ENCODE results near the gene GMFB. TPM values are rescaled to one million over a fixed set of nuclear protein-coding genes. Genes with fewer than 3 reads are reported as not detected.

Gene GMFB
- total RNA-seq, 2 experiments from 2014 or later: 45.7 to 82.2 TPM

- Histone ChIP-seq H3K27ac (ENCODE audit: low read depth, low read length, poor library complexity, severe bottlenecking) (no peak overlapping the region), H3K79me2 (ENCODE audit: insufficient read depth, low read depth, low read length) (peaks cover 3% of the 10 kb centered on the region; the same call in 1 of the 2 replicates), H3K9me3 (ENCODE audit: low read length) (no peaks in the 10 kb centered on the region), H3K9me2 (ENCODE audit: insufficient read depth, low read length) (no peaks in the 10 kb centered on the region), H3K4me1 (ENCODE audit: insufficient read depth, low read length, poor library complexity, severe bottlenecking) (no peaks in the 10 kb centered on the region), H3K4me2 (ENCODE audit: low read length) (no peak overlapping the region), H3K36me3 (ENCODE audit: insufficient read depth, low read length) (peaks cover 62% of the 10 kb centered on the region), H4K20me1 (ENCODE audit: insufficient read depth, low read length) (no peaks in the 10 kb centered on the region), H2AFZ (ENCODE audit: low read length) (no peak overlapping the region), H3K4me3 (ENCODE audit: low read depth, low read length, poor library complexity, severe bottlenecking) (no peak overlapping the region)
- DNase-seq (ENCODE audit: low spot score): no peak
- intact Hi-C loops (cut with micrococcal nuclease; ENCODE audit: unreplicated experiment): no loop called here
- ChIA-PET POLR2A (no interaction called here), CTCF (ENCODE audit: unreplicated experiment) (no interaction called here)
- TF ChIP-seq EZH2phosphoT487 (IDR thresholded peaks at IDR 0.05; ENCODE audit: borderline replicate concordance, low read depth, low read length) (no peak), CTCF (conservative IDR thresholded peaks at IDR 0.05; ENCODE audit: low read length) (no peak)
- no TSS peak for BruUV-seq (replicated peaks)
Observed at GRCh38 chr14:54475187-54475899, 13.4 kb downstream of the GMFB start.

GRCh38 chr14:54474232-54474793 lies 14.5 kb downstream of the GMFB start:
- DNase-seq (ENCODE audit: low spot score): no peak
- no peak overlapping the region for H3K4me2 ChIP-seq (ENCODE audit: low read length)
- no TSS peak for BruUV-seq (replicated peaks)
- no peaks in the 10 kb centered on the region for H3K9me3 ChIP-seq (ENCODE audit: low read length)
- CTCF ChIA-PET (ENCODE audit: unreplicated experiment): no interaction called here
- H3K4me1 ChIP-seq (ENCODE audit: insufficient read depth, low read length, poor library complexity, severe bottlenecking): no peaks in the 10 kb centered on the region
- intact Hi-C loops (cut with micrococcal nuclease; ENCODE audit: unreplicated experiment): no loop called here
- TF ChIP-seq CTCF (conservative IDR thresholded peaks at IDR 0.05; ENCODE audit: low read length) (no peak), EZH2phosphoT487 (IDR thresholded peaks at IDR 0.05; ENCODE audit: borderline replicate concordance, low read depth, low read length) (no peak)
- no peak overlapping the region for H3K4me3 ChIP-seq (ENCODE audit: low read depth, low read length, poor library complexity, severe bottlenecking)
- no peaks in the 10 kb centered on the region for H3K9me2 ChIP-seq (ENCODE audit: insufficient read depth, low read length)
- peaks cover 52% of the 10 kb centered on the region for H3K36me3 ChIP-seq (ENCODE audit: insufficient read depth, low read length)
- H3K79me2 ChIP-seq (ENCODE audit: insufficient read depth, low read depth, low read length): no peaks in the 10 kb centered on the region
- POLR2A ChIA-PET: interaction anchor here (0.6 to 3.5 kb wide), 5 partner anchors 9 to 289 kb away, joined by 3 to 20 read pairs (median 3); no protein-coding TSS in a partner anchor
- no peaks in the 10 kb centered on the region for H4K20me1 ChIP-seq (ENCODE audit: insufficient read depth, low read length)
- H2AFZ ChIP-seq (ENCODE audit: low read length): no peak overlapping the region
- no peak overlapping the region for H3K27ac ChIP-seq (ENCODE audit: low read depth, low read length, poor library complexity, severe bottlenecking)

- H2AFZ ChIP-seq (ENCODE audit: low read length): no peak overlapping the region
- no peaks in the 10 kb centered on the region for H4K20me1 ChIP-seq (ENCODE audit: insufficient read depth, low read length)
- no peaks in the 10 kb centered on the region for H3K79me2 ChIP-seq (ENCODE audit: insufficient read depth, low read depth, low read length)
- H3K4me2 ChIP-seq (ENCODE audit: low read length): no peak overlapping the region
- POLR2A ChIA-PET: interaction anchor here (1.3 to 3.5 kb wide), 2 partner anchors 11 to 15 kb away, joined by 5 to 20 read pairs; no protein-coding TSS in a partner anchor
- no peaks in the 10 kb centered on the region for H3K4me1 ChIP-seq (ENCODE audit: insufficient read depth, low read length, poor library complexity, severe bottlenecking)
- CTCF ChIA-PET (ENCODE audit: unreplicated experiment): no interaction called here
- TF ChIP-seq EZH2phosphoT487 (IDR thresholded peaks at IDR 0.05; ENCODE audit: borderline replicate concordance, low read depth, low read length) (no peak), CTCF (conservative IDR thresholded peaks at IDR 0.05; ENCODE audit: low read length) (no peak)
- H3K4me3 ChIP-seq (ENCODE audit: low read depth, low read length, poor library complexity, severe bottlenecking): no peak overlapping the region
- no peak overlapping the region for H3K27ac ChIP-seq (ENCODE audit: low read depth, low read length, poor library complexity, severe bottlenecking)
- DNase-seq (ENCODE audit: low spot score): no peak
- peaks cover 33% of the 10 kb centered on the region for H3K36me3 ChIP-seq (ENCODE audit: insufficient read depth, low read length)
- H3K9me3 ChIP-seq (ENCODE audit: low read length): no peaks in the 10 kb centered on the region
- BruUV-seq (replicated peaks): no TSS peak
- no peaks in the 10 kb centered on the region for H3K9me2 ChIP-seq (ENCODE audit: insufficient read depth, low read length)
- intact Hi-C loops (cut with micrococcal nuclease; ENCODE audit: unreplicated experiment): no loop called here
Observed at GRCh38 chr14:54472315-54472714, 16.5 kb downstream of the GMFB start.

Data from OCI-LY7 (cell line).